ENCODE measurements around the gene MEGF6.

The MEGF6 gene

DNA sequence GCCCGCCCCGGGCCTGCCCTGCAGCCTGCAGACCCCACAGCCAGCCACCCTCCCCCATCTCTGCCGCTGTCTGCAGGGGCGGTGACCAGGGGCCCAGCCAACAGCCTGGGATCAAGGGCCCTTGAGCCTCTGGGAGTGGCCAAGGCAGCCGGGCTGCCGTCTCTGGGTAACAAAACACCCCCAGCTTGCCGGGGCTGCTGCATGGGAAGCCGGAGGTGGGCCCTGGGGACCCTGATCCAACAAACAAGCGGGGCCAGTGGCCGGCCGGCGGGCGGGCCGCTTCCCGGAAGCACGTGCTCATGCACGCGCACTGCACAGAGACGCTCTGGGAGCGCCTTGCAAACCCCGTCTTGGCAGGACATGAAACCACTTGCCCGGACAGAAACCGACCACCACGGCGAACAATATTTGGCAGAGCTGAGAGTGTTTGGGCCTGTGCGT is 13.2 kb downstream of the MEGF6 start:
- peaks cover 18% of the 10 kb centered on the region for H3K4me1 ChIP-seq (ENCODE audit: control insufficient read depth, insufficient read depth, low read length, poor library complexity, severe bottlenecking)
- no peak overlapping the region for H3K4me3 ChIP-seq (ENCODE audit: extremely low read depth, insufficient read depth, low read length, poor library complexity, severe bottlenecking)
- H3K36me3 ChIP-seq (ENCODE audit: control insufficient read depth, insufficient read depth, low read length): peaks cover 4% of the 10 kb centered on the region
- no peak overlapping the region for H3K27ac ChIP-seq (ENCODE audit: low read depth, low read length, severe bottlenecking)
- no peaks in the 10 kb centered on the region for H3K9me3 ChIP-seq (ENCODE audit: control insufficient read depth, low read length)
- WGBS, 2 experiments (ENCODE audit: insufficient coverage in 2 of 2): 84 to 86% methylated on average over 23 to 24 of the region's 26 CpGs

DNA sequence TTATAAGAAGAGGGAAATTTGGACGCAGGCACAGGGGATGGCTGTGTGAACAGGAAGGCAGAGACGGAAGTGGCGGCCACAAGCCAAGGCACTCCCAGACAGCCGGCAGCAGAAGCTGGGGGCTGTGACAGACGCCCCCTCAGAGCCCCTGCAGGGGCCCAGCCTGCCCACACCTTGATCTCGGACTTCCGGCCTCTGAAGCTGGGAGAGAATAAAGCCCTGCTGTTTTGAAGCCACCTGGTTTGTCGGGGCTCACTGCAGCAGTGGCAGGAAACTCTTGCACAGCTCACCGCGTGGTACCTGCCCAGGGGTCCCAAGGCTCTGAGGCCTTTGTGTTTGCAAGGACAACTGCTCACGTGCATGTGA is 13.7 kb downstream of the MEGF6 start:
- H3K27ac ChIP-seq (ENCODE audit: low read depth, low read length, severe bottlenecking): peak overlapping the region; percentile 5
- H3K9me3 ChIP-seq (ENCODE audit: control insufficient read depth, low read length): no peaks in the 10 kb centered on the region
- peaks cover 4% of the 10 kb centered on the region for H3K36me3 ChIP-seq (ENCODE audit: control insufficient read depth, insufficient read depth, low read length)
- no peak overlapping the region for H3K4me3 ChIP-seq (ENCODE audit: extremely low read depth, insufficient read depth, low read length, poor library complexity, severe bottlenecking)
- peaks cover 18% of the 10 kb centered on the region for H3K4me1 ChIP-seq (ENCODE audit: control insufficient read depth, insufficient read depth, low read length, poor library complexity, severe bottlenecking)
- 59 to 61% methylated on average over 10 to 11 of the region's 11 CpGs for whole genome bisulfite sequencing, 2 experiments (ENCODE audit: insufficient coverage in 2 of 2)

DNA sequence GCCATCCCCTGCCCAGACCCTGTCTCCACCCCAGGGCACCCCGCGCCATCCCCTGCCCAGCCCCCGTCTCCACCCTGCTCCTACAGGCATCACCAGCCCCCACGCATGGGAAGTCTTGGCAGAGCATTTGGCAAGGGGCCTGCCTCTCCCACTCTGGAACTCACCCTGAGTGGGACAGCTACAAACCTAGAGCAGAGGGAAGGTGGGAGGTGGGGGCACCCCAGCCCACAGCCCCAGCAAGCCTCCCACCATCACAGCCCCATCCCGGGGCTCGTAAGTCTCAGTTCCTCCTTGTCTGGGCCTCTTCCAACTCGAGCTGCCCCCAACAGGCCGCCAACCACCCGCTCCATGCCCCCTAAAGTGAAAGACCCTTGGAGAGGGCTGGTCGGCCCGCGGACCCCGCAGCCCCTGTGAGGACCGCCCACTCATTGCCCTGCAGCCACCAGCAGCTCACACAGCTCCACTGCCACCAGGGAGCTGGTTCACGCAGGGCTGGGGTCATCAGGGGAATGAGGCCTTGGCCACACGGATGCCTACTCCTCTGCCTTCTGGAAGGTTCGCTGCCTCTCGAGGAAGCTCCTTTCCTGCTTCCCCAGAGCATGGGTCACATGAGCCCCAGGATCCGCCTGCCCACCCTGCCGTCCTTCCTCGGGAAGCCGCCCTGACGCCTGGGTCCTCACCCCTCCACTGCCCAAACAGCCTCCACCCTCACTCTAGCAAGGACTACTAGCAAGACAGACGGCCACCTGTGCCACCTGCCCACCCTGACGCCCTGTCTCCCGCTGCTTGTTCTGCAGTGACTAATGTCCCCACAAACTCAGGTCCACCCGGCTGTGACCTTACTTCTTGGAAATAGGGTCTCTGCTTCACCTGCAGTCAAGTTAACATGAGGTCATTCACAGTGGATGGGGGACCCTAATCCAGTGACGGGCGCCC is 14.4 kb downstream of the MEGF6 start:
- H3K36me3 ChIP-seq (ENCODE audit: control insufficient read depth, insufficient read depth, low read length): peaks cover 2% of the 10 kb centered on the region
- H3K4me3 ChIP-seq (ENCODE audit: extremely low read depth, insufficient read depth, low read length, poor library complexity, severe bottlenecking): no peak overlapping the region
- peak overlapping the region; percentile 5 for H3K27ac ChIP-seq (ENCODE audit: low read depth, low read length, severe bottlenecking)
- WGBS, 2 experiments (ENCODE audit: insufficient coverage in 2 of 2): 93 to 94% methylated on average over 22 to 26 of the region's 29 CpGs
- H3K9me3 ChIP-seq (ENCODE audit: control insufficient read depth, low read length): no peaks in the 10 kb centered on the region
- H3K4me1 ChIP-seq (ENCODE audit: control insufficient read depth, insufficient read depth, low read length, poor library complexity, severe bottlenecking): peaks cover 18% of the 10 kb centered on the region

DNA sequence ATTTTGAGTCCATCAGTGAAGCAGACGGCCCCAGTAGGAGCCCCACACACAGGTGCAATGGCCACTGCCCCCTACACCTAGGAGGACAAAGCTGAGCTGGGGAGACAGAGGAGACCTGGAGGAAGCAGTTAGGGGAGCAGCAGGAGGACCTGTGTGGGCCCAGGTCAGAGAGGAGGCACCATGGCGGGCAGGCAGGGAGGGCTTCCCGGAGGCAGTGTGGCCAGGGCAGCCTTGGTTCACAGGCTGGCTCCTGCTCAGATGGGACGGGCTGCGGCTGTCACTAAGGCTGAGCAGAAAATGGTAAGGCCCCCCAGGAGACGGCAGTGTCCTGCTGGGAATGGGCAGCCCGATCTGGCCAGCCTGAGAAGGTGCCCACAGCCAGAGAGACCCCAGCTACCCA is 15.4 kb downstream of the MEGF6 start:
- no peaks in the 10 kb centered on the region for H3K9me3 ChIP-seq (ENCODE audit: control insufficient read depth, low read length)
- H3K27ac ChIP-seq (ENCODE audit: low read depth, low read length, severe bottlenecking): no peak overlapping the region
- peaks cover 18% of the 10 kb centered on the region for H3K4me1 ChIP-seq (ENCODE audit: control insufficient read depth, insufficient read depth, low read length, poor library complexity, severe bottlenecking)
- H3K4me3 ChIP-seq (ENCODE audit: extremely low read depth, insufficient read depth, low read length, poor library complexity, severe bottlenecking): no peak overlapping the region
- 86 to 91% methylated on average over 5 to 7 of the region's 7 CpGs for WGBS, 2 experiments (ENCODE audit: insufficient coverage in 2 of 2)
- H3K36me3 ChIP-seq (ENCODE audit: control insufficient read depth, insufficient read depth, low read length): no peaks in the 10 kb centered on the region

- 92 to 96% methylated on average over 19 to 24 of the region's 31 CpGs for WGBS, 2 experiments (ENCODE audit: insufficient coverage in 2 of 2)
- Histone ChIP-seq H3K36me3 (ENCODE audit: control insufficient read depth, insufficient read depth, low read length) (no peaks in the 10 kb centered on the region), H3K9me3 (ENCODE audit: control insufficient read depth, low read length) (no peaks in the 10 kb centered on the region), H3K4me3 (ENCODE audit: extremely low read depth, insufficient read depth, low read length, poor library complexity, severe bottlenecking) (no peak overlapping the region), H3K4me1 (ENCODE audit: control insufficient read depth, insufficient read depth, low read length, poor library complexity, severe bottlenecking) (peaks cover 22% of the 10 kb centered on the region), H3K27ac (ENCODE audit: low read depth, low read length, severe bottlenecking) (no peak overlapping the region)
These were observed 16.5 kb downstream of the MEGF6 start for GRCh38 chr1:3594706-3595377.

DNA sequence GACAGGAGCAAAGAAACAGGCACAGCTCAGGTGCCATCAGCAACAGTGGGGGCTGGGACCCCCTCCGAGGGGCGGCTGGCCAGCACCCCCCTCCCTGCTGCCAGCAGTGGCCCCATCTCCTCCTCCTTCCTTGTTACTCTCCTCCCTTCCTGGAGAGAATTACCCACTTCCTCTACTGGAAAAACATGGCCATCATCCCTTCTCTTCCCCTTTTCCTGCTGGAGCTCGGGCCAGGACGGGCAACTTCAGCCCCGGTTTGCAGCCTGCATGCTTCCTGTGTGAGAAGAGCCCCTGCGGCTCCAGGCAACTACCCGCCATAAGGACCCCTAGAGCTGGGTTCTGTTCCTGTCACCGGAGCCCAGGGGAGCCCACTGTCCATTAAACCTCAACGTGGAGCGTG is 17.6 kb downstream of the MEGF6 start:
- WGBS, 2 experiments (ENCODE audit: insufficient coverage in 2 of 2): 75 to 82% methylated on average over 7 to 10 of the region's 10 CpGs
- Histone ChIP-seq H3K36me3 (ENCODE audit: control insufficient read depth, insufficient read depth, low read length) (no peaks in the 10 kb centered on the region), H3K9me3 (ENCODE audit: control insufficient read depth, low read length) (no peaks in the 10 kb centered on the region), H3K4me1 (ENCODE audit: control insufficient read depth, insufficient read depth, low read length, poor library complexity, severe bottlenecking) (peaks cover 18% of the 10 kb centered on the region), H3K27ac (ENCODE audit: low read depth, low read length, severe bottlenecking) (peak overlapping the region; percentile 49), H3K4me3 (ENCODE audit: extremely low read depth, insufficient read depth, low read length, poor library complexity, severe bottlenecking) (no peak overlapping the region)

DNA sequence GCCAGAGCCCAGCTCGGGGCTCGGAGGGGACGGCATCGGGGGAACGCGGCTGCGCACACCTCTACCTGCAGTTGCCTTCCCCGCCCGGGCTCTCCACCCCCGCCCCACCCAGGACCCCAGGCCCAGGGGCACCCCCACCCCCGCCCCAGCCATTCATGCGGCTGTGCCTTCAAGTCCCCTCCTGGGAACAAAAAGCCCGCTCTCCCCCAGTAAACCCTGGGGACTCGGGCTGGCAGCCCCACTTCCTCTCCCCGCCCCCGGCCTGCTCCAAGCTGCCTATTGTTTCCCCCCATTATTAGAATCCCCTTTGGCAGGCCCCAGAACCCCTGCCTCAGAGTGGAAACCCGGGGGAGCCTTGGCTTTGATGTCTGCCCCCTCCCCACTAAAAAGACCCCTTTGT is 18.0 kb downstream of the MEGF6 start:
- Histone ChIP-seq H3K4me1 (ENCODE audit: control insufficient read depth, insufficient read depth, low read length, poor library complexity, severe bottlenecking) (peaks cover 14% of the 10 kb centered on the region), H3K27ac (ENCODE audit: low read depth, low read length, severe bottlenecking) (peak overlapping the region; percentile 49), H3K4me3 (ENCODE audit: extremely low read depth, insufficient read depth, low read length, poor library complexity, severe bottlenecking) (no peak overlapping the region), H3K36me3 (ENCODE audit: control insufficient read depth, insufficient read depth, low read length) (no peaks in the 10 kb centered on the region), H3K9me3 (ENCODE audit: control insufficient read depth, low read length) (no peaks in the 10 kb centered on the region)
- 90 to 100% methylated on average over 2 to 10 of the region's 17 CpGs for WGBS, 2 experiments (ENCODE audit: insufficient coverage in 2 of 2)

GRCh38 chr1:3590951-3591865 is 20.1 kb downstream of the MEGF6 start:
- Histone ChIP-seq H3K4me1 (ENCODE audit: control insufficient read depth, insufficient read depth, low read length, poor library complexity, severe bottlenecking) (peaks cover 5% of the 10 kb centered on the region), H3K4me3 (ENCODE audit: extremely low read depth, insufficient read depth, low read length, poor library complexity, severe bottlenecking) (no peak overlapping the region), H3K27ac (ENCODE audit: low read depth, low read length, severe bottlenecking) (no peak overlapping the region), H3K36me3 (ENCODE audit: control insufficient read depth, insufficient read depth, low read length) (no peaks in the 10 kb centered on the region), H3K9me3 (ENCODE audit: control insufficient read depth, low read length) (no peaks in the 10 kb centered on the region)
- 87 to 95% methylated on average over 17 to 33 of the region's 33 CpGs for WGBS, 2 experiments (ENCODE audit: insufficient coverage in 2 of 2)

DNA sequence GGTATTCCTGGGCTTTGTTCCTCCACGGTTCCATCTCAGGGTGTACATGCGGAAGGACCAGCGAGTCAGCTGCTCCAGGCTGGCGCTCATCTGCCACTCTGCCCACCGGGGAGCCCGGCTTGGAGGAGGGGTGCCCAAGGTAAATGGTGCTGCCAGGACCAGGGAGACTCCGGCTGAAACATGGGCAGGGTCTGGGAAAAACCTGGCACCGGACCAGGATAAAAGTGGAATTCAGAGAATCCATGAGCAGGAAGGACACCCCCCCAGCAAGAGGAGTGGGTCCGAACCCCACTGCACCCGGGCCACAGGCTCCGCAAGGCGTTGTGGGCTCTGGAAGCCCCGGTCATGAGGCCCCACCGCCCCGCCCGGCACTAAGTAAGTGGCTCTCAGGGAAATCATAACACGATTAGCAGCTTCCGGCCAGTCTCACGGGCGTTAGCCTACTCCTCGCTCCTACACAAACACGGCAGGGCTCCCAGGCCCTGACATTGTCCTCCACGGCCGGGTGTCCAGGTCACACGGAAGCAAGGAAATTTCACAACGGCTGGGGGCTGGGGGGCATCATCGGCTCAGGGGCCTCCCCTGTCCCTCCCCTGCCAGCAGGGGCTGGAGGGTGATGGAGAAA is 21.1 kb downstream of the MEGF6 start:
- WGBS, 2 experiments (ENCODE audit: insufficient coverage in 2 of 2): 76% methylated on average over 22 to 27 of the region's 27 CpGs
- no peaks in the 10 kb centered on the region for H3K9me3 ChIP-seq (ENCODE audit: control insufficient read depth, low read length)
- H3K27ac ChIP-seq (ENCODE audit: low read depth, low read length, severe bottlenecking): no peak overlapping the region
- no peaks in the 10 kb centered on the region for H3K36me3 ChIP-seq (ENCODE audit: control insufficient read depth, insufficient read depth, low read length)
- peaks cover 5% of the 10 kb centered on the region for H3K4me1 ChIP-seq (ENCODE audit: control insufficient read depth, insufficient read depth, low read length, poor library complexity, severe bottlenecking)
- no peak overlapping the region for H3K4me3 ChIP-seq (ENCODE audit: extremely low read depth, insufficient read depth, low read length, poor library complexity, severe bottlenecking)

GRCh38 chr1:3588395-3588794 is 22.9 kb downstream of the MEGF6 start:
- H3K4me1 ChIP-seq (ENCODE audit: control insufficient read depth, insufficient read depth, low read length, poor library complexity, severe bottlenecking): peaks cover 5% of the 10 kb centered on the region
- no peaks in the 10 kb centered on the region for H3K36me3 ChIP-seq (ENCODE audit: control insufficient read depth, insufficient read depth, low read length)
- WGBS, 2 experiments (ENCODE audit: insufficient coverage in 2 of 2): 93 to 100% methylated on average over 5 of the region's 5 CpGs
- H3K27ac ChIP-seq (ENCODE audit: low read depth, low read length, severe bottlenecking): no peak overlapping the region
- H3K4me3 ChIP-seq (ENCODE audit: extremely low read depth, insufficient read depth, low read length, poor library complexity, severe bottlenecking): no peak overlapping the region
- H3K9me3 ChIP-seq (ENCODE audit: control insufficient read depth, low read length): peaks cover 6% of the 10 kb centered on the region
